Type B pancreatic cell (in vitro differentiated cells): ENCODE measurements around the gene UBE2O. TPM values are rescaled to one million over a fixed set of nuclear protein-coding genes. Genes with fewer than 3 reads are reported as not detected.

Source experiments
- DNase-seq: peaks from one replicate; pipeline ENCODE4 v3.0.0; 2021; ENCODE audit warnings: mixed read lengths; ENCODE audit not compliant: unreplicated experiment; ENCODE audit errors: extremely low spot score
- H3K27ac Mint-ChIP-seq: 2 replicates; pipeline ENCODE4 v1.8.0; 2021; ENCODE audit warnings: mild to moderate bottlenecking, mixed read lengths
- H3K27me3 Mint-ChIP-seq: 2 replicates; pipeline ENCODE4 v1.8.0; 2021; ENCODE audit warnings: mixed read lengths
- H3K36me3 Mint-ChIP-seq: 2 replicates; pipeline ENCODE4 v1.8.0; 2021; ENCODE audit warnings: mixed read lengths
- H3K4me1 Mint-ChIP-seq: one replicate; pipeline ENCODE4 v1.8.0; 2021; ENCODE audit warnings: mixed read lengths; ENCODE audit not compliant: unreplicated experiment
- H3K4me3 Mint-ChIP-seq: 2 replicates; pipeline ENCODE4 v1.8.0; 2021; ENCODE audit warnings: mild to moderate bottlenecking, mixed read lengths
- H3K9me3 Mint-ChIP-seq: 2 replicates; pipeline ENCODE4 v1.8.0; 2021; ENCODE audit warnings: mixed read lengths
- long read RNA-seq: library from polyadenylated mRNA; unstranded; transcript quantifications from one replicate; pipeline ENCODE4 v2.0.0, GENCODE V29; 2020
- total RNA-seq: library from RNA; stranded (reverse); gene quantifications from 2 replicates; pipeline ENCODE4 v1.2.1, GENCODE V29; 2021; ENCODE audit warnings: low replicate concordance
- TF ChIP-seq, protein P1 (sequence below): fragments of 200-600 bp; sonication (generic); conservative IDR thresholded peaks from 2 replicates; pipeline ENCODE4 v1.5.0; 2021; ENCODE audit warnings: antibody characterized with exemption, mild to moderate bottlenecking

UBE2O gene
- 38.5 and 51.5 TPM in 2 replicates for total RNA-seq
- long read RNA-seq, partial matches to known transcripts, result 0 of 4 reads
- long read RNA-seq, other reads (novel, unspliced or antisense), result 4 of 4 reads

- H3K4me3 Mint-ChIP-seq, result peak within 1 kb of the TSS; percentile 92
- H3K27me3 Mint-ChIP-seq, result no peaks in the 10 kb centered on the region
These were observed at the start of gene UBE2O for GRCh38 chr17:76452660-76453430. UBE2O (minus strand) TSS chr17:76453152; CDS start chr17:76453141, 11 bp downstream.

DNA sequence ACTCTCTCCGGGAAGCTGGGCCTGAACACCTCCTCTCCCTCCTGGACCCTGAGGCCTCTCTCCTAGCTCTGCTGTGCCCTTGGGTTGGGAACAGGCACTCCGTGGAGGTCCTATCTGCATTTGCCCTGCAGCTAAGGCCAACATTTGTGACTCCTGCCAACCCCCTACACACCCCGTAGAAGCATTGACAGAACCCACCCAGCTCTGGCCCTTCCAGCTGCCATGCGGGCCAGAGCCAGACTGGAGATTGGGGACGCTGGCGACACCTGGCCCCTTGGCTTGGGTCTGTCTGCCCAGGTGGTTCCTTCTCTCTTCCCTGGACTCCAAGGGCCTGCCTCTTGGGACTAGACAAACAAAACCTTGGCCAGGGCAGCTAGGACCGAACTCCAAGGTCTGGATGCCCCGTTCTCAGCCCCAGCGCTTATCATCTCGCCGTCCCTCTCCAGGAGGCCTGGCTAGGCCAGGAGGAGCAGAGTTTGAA lies 48.9 kb upstream of the UBE2O start:
- peaks cover 35% of the 10 kb centered on the region for H3K4me1 Mint-ChIP-seq
- no peak for DNase-seq
- no peaks in the 10 kb centered on the region for H3K36me3 Mint-ChIP-seq
- H3K4me3 Mint-ChIP-seq, result peak overlapping the region; percentile 87
- peak overlapping the region; percentile 73 for H3K27ac Mint-ChIP-seq
- peaks cover 14% of the 10 kb centered on the region for H3K27me3 Mint-ChIP-seq
- no peaks in the 10 kb centered on the region for H3K9me3 Mint-ChIP-seq
- TF ChIP-seq, protein P1, sequence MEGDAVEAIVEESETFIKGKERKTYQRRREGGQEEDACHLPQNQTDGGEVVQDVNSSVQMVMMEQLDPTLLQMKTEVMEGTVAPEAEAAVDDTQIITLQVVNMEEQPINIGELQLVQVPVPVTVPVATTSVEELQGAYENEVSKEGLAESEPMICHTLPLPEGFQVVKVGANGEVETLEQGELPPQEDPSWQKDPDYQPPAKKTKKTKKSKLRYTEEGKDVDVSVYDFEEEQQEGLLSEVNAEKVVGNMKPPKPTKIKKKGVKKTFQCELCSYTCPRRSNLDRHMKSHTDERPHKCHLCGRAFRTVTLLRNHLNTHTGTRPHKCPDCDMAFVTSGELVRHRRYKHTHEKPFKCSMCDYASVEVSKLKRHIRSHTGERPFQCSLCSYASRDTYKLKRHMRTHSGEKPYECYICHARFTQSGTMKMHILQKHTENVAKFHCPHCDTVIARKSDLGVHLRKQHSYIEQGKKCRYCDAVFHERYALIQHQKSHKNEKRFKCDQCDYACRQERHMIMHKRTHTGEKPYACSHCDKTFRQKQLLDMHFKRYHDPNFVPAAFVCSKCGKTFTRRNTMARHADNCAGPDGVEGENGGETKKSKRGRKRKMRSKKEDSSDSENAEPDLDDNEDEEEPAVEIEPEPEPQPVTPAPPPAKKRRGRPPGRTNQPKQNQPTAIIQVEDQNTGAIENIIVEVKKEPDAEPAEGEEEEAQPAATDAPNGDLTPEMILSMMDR, result no peak

More at GRCh38 chr17:76452660-76453430, at the start of gene UBE2O:
- Mint-ChIP-seq H3K4me1 (peaks cover 32% of the 10 kb centered on the region), H3K9me3 (peaks cover 6% of the 10 kb centered on the region), H3K27ac (peak within 1 kb of the TSS; percentile 87), H3K36me3 (no peaks in the 10 kb centered on the region)
- DNase-seq, result peak; percentile 95
- TF ChIP-seq, protein P1, result peak; percentile 63

DNA sequence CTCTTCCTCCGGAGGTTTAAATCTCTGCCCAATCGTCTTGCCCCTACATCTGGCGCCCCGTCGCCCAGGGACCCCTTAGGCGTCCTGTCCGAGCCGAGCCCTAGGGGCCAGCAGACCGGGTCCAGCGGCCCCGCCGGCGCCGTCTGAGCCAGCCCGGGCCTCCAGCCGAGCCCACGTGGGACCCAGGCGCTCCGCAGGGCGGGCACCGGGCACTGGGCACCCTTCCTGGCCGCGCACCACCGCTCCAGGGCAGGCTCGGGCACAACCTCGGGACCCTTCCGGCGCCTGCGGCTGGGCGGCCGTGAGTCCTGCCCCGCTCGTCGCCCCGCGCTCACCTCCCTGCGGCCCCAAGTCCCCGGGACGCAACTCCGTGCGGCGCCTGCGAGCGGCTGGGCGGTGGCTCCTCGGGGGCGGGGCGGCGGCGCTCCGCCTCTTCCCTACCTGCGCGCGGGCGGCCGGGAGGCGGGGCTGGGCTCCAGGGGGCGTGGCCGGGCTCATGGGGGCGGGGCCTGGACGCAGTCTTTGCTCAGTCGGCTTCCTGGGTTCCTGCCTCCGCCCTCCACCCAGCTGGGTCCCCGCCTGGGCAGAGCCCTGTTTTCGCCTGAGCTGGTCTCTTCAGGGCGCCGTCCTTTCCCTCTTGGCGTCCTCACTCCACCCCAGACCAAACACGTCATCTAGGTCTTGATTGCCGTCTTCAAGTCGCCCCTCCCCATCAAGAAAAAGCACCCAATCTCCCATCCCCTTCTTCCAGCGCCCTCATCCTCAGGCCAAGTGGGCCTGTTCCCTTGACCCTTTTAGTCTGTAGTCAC lies 48.3 kb upstream of the UBE2O start, which contains the start of gene RHBDF2:
RHBDF2 (minus strand) TSS at position 406 of the 809 bp plus-strand sequence. CDS start 19,899 bp downstream, outside the sequence.
- TF ChIP-seq, protein P1, result no peak
- H3K27ac Mint-ChIP-seq, result peak within 1 kb of the TSS; percentile 73
- H3K36me3 Mint-ChIP-seq, result no peaks in the 10 kb centered on the region
- peaks cover 14% of the 10 kb centered on the region for H3K27me3 Mint-ChIP-seq
- peak within 1 kb of the TSS; percentile 87 for H3K4me3 Mint-ChIP-seq
- no peaks in the 10 kb centered on the region for H3K9me3 Mint-ChIP-seq
- DNase-seq, result peak; percentile 93
- peaks cover 35% of the 10 kb centered on the region for H3K4me1 Mint-ChIP-seq

DNA sequence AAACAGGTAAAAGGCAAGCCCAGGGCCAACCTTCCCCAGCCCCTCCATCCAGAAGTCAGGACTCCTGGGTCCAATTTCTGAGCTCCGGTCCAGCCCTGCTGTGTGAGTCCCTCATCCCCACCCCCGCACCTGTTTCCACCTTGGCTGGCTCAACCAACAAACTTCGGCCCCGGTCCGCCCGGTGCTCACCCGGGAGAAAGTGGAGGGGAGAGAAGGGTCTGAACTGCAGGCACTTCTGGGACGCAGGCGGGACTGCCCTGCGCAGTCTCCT lies 47.7 kb upstream of the UBE2O start:
- TF ChIP-seq, protein P1, result no peak
- H3K4me1 Mint-ChIP-seq, result peaks cover 35% of the 10 kb centered on the region
- peak overlapping the region; percentile 82 for H3K4me3 Mint-ChIP-seq
- no peaks in the 10 kb centered on the region for H3K9me3 Mint-ChIP-seq
- H3K27ac Mint-ChIP-seq, result no peak overlapping the region
- DNase-seq, result no peak
- no peaks in the 10 kb centered on the region for H3K36me3 Mint-ChIP-seq
- H3K27me3 Mint-ChIP-seq, result peaks cover 14% of the 10 kb centered on the region

DNA sequence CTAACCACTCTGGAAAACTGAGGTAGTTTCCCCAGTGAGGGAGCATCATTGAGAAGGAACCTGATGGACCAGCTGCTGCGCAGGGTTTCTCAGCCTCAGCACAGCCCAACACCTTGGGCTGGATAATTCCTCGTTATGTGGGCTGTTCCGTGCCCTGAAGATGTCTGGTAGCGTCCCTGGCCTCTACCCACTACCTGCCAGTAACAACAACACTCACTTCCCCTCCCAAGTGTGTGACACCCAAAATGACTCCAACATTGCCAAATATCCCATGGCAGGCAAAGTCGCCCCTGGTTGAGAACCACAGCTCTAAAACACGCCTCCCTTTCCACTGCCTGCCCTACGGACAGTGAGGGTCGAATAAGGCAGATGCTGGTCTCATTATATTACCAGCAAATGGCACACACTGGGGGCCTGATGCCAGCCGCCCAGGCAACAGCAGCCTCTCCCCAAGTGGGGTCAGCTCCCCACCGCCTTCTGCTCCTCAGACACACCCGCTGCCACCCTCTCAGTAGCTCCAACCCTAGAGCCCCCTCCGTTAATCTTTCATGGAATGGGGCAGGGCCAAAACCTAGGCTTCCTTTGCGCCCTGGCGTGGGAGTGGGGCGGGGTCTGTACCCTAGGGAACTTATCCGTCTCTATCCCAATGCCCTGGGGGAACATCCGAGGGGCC lies 47.3 kb upstream of the UBE2O start:
- TF ChIP-seq, protein P1, result no peak
- DNase-seq, result no peak
- Mint-ChIP-seq H3K4me3 (peak overlapping the region; percentile 82), H3K27me3 (peaks cover 14% of the 10 kb centered on the region), H3K27ac (peak overlapping the region; percentile 53), H3K4me1 (peaks cover 35% of the 10 kb centered on the region), H3K36me3 (no peaks in the 10 kb centered on the region), H3K9me3 (no peaks in the 10 kb centered on the region)
